ENCODE data around the gene MRPL12.

- no peak for TF ChIP-seq EP300 (IDR thresholded peaks at IDR 0.05; ENCODE audit: borderline replicate concordance)
- TF ChIP-seq CREB1 (IDR thresholded peaks at IDR 0.05; ENCODE audit: low read depth): no peak
- no peak for TF ChIP-seq ZBTB7A (IDR thresholded peaks at IDR 0.05; ENCODE audit: low read depth)
- TF ChIP-seq TAF1 (IDR thresholded peaks at IDR 0.05; ENCODE audit: low read depth): no peak
- TF ChIP-seq EGR1 (IDR thresholded peaks at IDR 0.05): no peak
- TF ChIP-seq CEBPB (IDR thresholded peaks at IDR 0.05): no peak
- no peak for TF ChIP-seq TCF12 (IDR thresholded peaks at IDR 0.05; ENCODE audit: low read depth)
Observed at GRCh38 chr17:81682565-81683207, 20.5 kb upstream of the MRPL12 start.
